K562 (cell line): Measurements from ENCODE around the gene GSTT2B. TPM values are rescaled to one million over a fixed set of nuclear protein-coding genes. Genes with fewer than 3 reads are reported as not detected.
A peak's percentile ranks its signal among the peaks of the same experiment; 100 is the strongest.
"Not testable (repeated sequence)": the region's sequence is repeated elsewhere in the genome, so short reads cannot be mapped to it uniquely, and the experiment has no call there.

ENCODE experiments used
- ATAC-seq: fragments of 200-7000 bp; cut with Tn5 transposase; 3 replicates; pipeline ENCODE4 v1.9.1; 2020; ENCODE audit warnings: moderate library complexity
- Bru-seq: library from RNA; stranded (reverse); fragments of 400-500 nt; gene quantifications from one replicate; lab custom pipeline; 2021; lab: Mats Ljungman, UMichigan
- BruChase-seq, 2 experiments: library from RNA; stranded (reverse); fragments of 400-500 nt; gene quantifications; one replicate each; lab custom pipeline; 2021; lab: Mats Ljungman, UMichigan
- BruUV-seq: library from RNA; stranded (reverse); fragments of 400-500 nt; replicated peaks from 2 replicates; lab custom pipeline; 2021; lab: Mats Ljungman, UMichigan
- CTCF ChIA-PET: fragments of 300-600 bp; formaldehyde crosslinking; extraction: SDS; loops from one replicate; lab custom pipeline; 2021; ENCODE audit warnings: low intra/inter-chr PET ratio; lab: Yijun Ruan, JAX
- POLR2A ChIA-PET: fragments of 300-600, 350-650 bp; sonication (Branson Sonifier 250); formaldehyde crosslinking; extraction: SDS; loops from one replicate; lab custom pipeline; 2021; ENCODE audit warnings: antibody characterized with exemption, inconsistent platforms; lab: Yijun Ruan, JAX
- DNase-seq, 4 experiments: peaks; one replicate each; pipeline versions ENCODE4 v3.0.0 to v3.0.0-alpha.2; 2011 to 2018; ENCODE audit warnings: low spot score in 3 of 4, mixed read lengths in 3 of 4; ENCODE audit errors: extremely low read depth in 1 of 4
- FAIRE-seq: peaks from 2 replicates; lab custom pipeline; 2011; peaks lifted over from hg19 to GRCh38; lab: Jason Lieb, UNC
- H2AFZ ChIP-seq: 2 replicates; pipeline ENCODE4 v1.6.0; 2011; ENCODE audit warnings: low read depth, low read length, control low read depth, inconsistent platforms
- H3K27ac ChIP-seq: fragments of 200-600 bp; 3 replicates; pipeline ENCODE4 v1.8.0; 2011; ENCODE audit warnings: low read depth, mild to moderate bottlenecking, control low read depth, inconsistent platforms, low read length, moderate library complexity, mixed read lengths; ENCODE audit errors: extremely low read depth
- H3K27me3 ChIP-seq, 2 experiments: fragments of 300-600 bp in 1 of 2; 2 replicates in 1 of 2; 3 replicates in 1 of 2; pipeline versions ENCODE4 v1.6.0 to v1.8.0; 2011; ENCODE audit warnings: inconsistent platforms in 2 of 2, low read length in 2 of 2, mild to moderate bottlenecking in 1 of 2, mixed read lengths in 1 of 2, moderate library complexity in 1 of 2; ENCODE audit not compliant: control insufficient read depth in 2 of 2, insufficient read depth in 2 of 2
- H3K36me3 ChIP-seq: fragments of 300-600 bp; 3 replicates; pipeline ENCODE4 v1.8.0; 2011; ENCODE audit warnings: mild to moderate bottlenecking, low read length, inconsistent platforms; ENCODE audit not compliant: control insufficient read depth, insufficient read depth
- H3K4me1 ChIP-seq, 2 experiments: fragments of 200-600 bp in 1 of 2; replicated peaks in 1 of 2; 2 replicates in 1 of 2; 3 replicates in 1 of 2; pipeline versions ENCODE4 v1.5.1 to v1.8.0; 2011; ENCODE audit warnings: inconsistent platforms in 2 of 2, low read length in 2 of 2, mild to moderate bottlenecking in 1 of 2, mixed read lengths in 1 of 2, moderate library complexity in 1 of 2; ENCODE audit not compliant: control insufficient read depth in 2 of 2, insufficient read depth in 2 of 2
- H3K4me2 ChIP-seq: 2 replicates; pipeline ENCODE4 v1.6.1; 2011; ENCODE audit warnings: low read length, control low read depth, inconsistent platforms, mixed read lengths; ENCODE audit not compliant: insufficient read depth
- H3K4me3 ChIP-seq: fragments of 200-600 bp; sonication (generic), shearing (Covaris generic); 2 replicates; pipeline ENCODE4 v1.5.1; 2016; ENCODE audit warnings: control low read depth, inconsistent platforms
- H3K79me2 ChIP-seq: fragments of 200-600 bp; 3 replicates; pipeline ENCODE4 v1.8.0; 2011; ENCODE audit warnings: low read length, inconsistent platforms; ENCODE audit not compliant: control insufficient read depth, insufficient read depth
- H3K9ac ChIP-seq, 2 experiments: 2 replicates each; pipeline versions ENCODE4 v1.6.0 to v1.6.1; 2011; ENCODE audit warnings: low read depth in 2 of 2, low read length in 2 of 2, control low read depth in 1 of 2, inconsistent platforms in 1 of 2, mild to moderate bottlenecking in 1 of 2, mixed read lengths in 1 of 2; ENCODE audit not compliant: insufficient read depth in 1 of 2
- H3K9me1 ChIP-seq: one replicate; pipeline ENCODE4 v1.6.0; 2011; ENCODE audit warnings: inconsistent platforms, mild to moderate bottlenecking, low read length, moderate library complexity; ENCODE audit not compliant: control insufficient read depth, insufficient read depth
- H3K9me3 ChIP-seq: replicated peaks from 2 replicates; pipeline ENCODE4 v1.5.1; 2011; ENCODE audit warnings: low read depth, low read length, inconsistent platforms; ENCODE audit not compliant: control insufficient read depth, insufficient read depth
- H4K20me1 ChIP-seq: replicated peaks from 2 replicates; pipeline ENCODE4 v1.6.1; 2011; ENCODE audit warnings: low read length, inconsistent platforms, mixed read lengths; ENCODE audit not compliant: control insufficient read depth, insufficient read depth
- WGBS: fragments of 100-300 bp; shearing (Covaris generic); methylation state at CpG from one replicate; pipeline ENCODE4 v1.1.6; 2016; ENCODE audit warnings: low coverage, mixed read lengths; ENCODE audit not compliant: insufficient coverage; ENCODE audit errors: missing lambda C conversion rate; 5-methylcytosine and 5-hydroxymethylcytosine counted together
- in situ Hi-C: fragments of 300-500 bp; cut with MboI; formaldehyde crosslinking; loops from 4 replicates; pipeline ENCODE4 v1.15.0; 2018; ENCODE audit warnings: inconsistent platforms, mixed read lengths
- intact Hi-C: fragments of 100-400 bp; cut with micrococcal nuclease; formaldehyde crosslinking; loops from 2 replicates; pipeline ENCODE4 v1.14.2; 2022
- long read RNA-seq, 3 experiments: library from polyadenylated mRNA in 2 of 3; library from RNA in 1 of 3; unstranded in 2 of 3; stranded (forward) in 1 of 3; transcript quantifications; one replicate each; pipeline ENCODE4 v2.0.0, GENCODE V29; 2019 to 2022
- polyA minus RNA-seq, 3 experiments: library from RNA; depleted of rRNA, polyadenylated mRNA; stranded (reverse); fragments of >200 nt; gene quantifications; 2 replicates each; pipeline ENCODE4 v1.2.3, GENCODE V29; 2011
- polyA plus RNA-seq, 8 experiments: library from polyadenylated mRNA; depleted of rRNA in 4 of 8; stranded (reverse) in 5 of 8; unstranded in 3 of 8; fragments of >200 nt; fragmentation: Nextera tagmentation in 2 of 8; fragmentation: Illumina TruSeq in 1 of 8; extraction: Ambion mirVana in 2 of 8; extraction: Trizol in 1 of 8; gene quantifications; 2 replicates each; pipeline versions ENCODE4 v1.2.1 to v1.2.3, GENCODE V29; 2011 to 2014; ENCODE audit warnings: inconsistent platforms in 1 of 8, missing spikeins in 1 of 8
- total RNA-seq, 7 experiments: library from RNA; depleted of rRNA in 6 of 7; stranded (reverse); fragments of >200 nt in 6 of 7; fragmentation: Illumina TruSeq in 2 of 7; extraction: Trizol in 2 of 7; gene quantifications; 2 replicates each; pipeline versions ENCODE4 v1.2.1 to v1.2.3, GENCODE V29; 2011 to 2021; ENCODE audit warnings: low replicate concordance in 1 of 7

GSTT2B gene, protein sequence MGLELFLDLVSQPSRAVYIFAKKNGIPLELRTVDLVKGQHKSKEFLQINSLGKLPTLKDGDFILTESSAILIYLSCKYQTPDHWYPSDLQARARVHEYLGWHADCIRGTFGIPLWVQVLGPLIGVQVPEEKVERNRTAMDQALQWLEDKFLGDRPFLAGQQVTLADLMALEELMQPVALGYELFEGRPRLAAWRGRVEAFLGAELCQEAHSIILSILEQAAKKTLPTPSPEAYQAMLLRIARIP
- total RNA-seq (2011; cell fraction: chromatin; rRNA removed; ENCODE audit: low replicate concordance) = not detected in 2 replicates
- 0.33 TPM in 1 of 2 replicates, not detected in the other for total RNA-seq (2011; cell fraction: nucleolus; rRNA removed)
- total RNA-seq (2011; cell fraction: nucleoplasm; rRNA removed) = not detected in 2 replicates
- total RNA-seq (2014; rRNA removed) (not detected in 2 replicates), total RNA-seq (2014; rRNA removed; fragmentation: Illumina TruSeq; extraction: Trizol) (not detected in 2 replicates), total RNA-seq (2015; rRNA removed; fragmentation: Illumina TruSeq; extraction: Trizol) (not detected in 2 replicates), total RNA-seq (2021) (not detected in 2 replicates), polyA plus RNA-seq (2011; rRNA removed) (not detected in 2 replicates), polyA plus RNA-seq (2014; fragmentation: Illumina TruSeq; extraction: Trizol) (not detected in 2 replicates), polyA plus RNA-seq (2014; fragmentation: Nextera tagmentation; extraction: Ambion mirVana) (not detected), polyA plus RNA-seq (2014; rRNA removed) (not detected in 2 replicates), polyA minus RNA-seq (2011; rRNA and poly(A)+ RNA removed) (not detected in 2 replicates), Bru-seq, nascent RNA (percentile 25 among the genes with signal in this experiment), BruChase-seq, experiment 1, labeled RNA remaining after a 2-hour chase (percentile 15 among the genes with signal in this experiment), BruChase-seq, experiment 2, labeled RNA remaining after a 6-hour chase (not detected)
- not detected in 2 replicates for polyA plus RNA-seq (2011; cell fraction: cytosol; rRNA removed)
- 0.23 TPM in 1 of 2 replicates, not detected in the other for polyA plus RNA-seq (2011; cell fraction: nucleus; rRNA removed)
- not detected in 2 replicates for polyA plus RNA-seq (2012)
- 1.3 TPM in 1 of 2 replicates, not detected in the other for polyA minus RNA-seq (2011; cell fraction: cytosol; rRNA and poly(A)+ RNA removed)
- not detected in 2 replicates for polyA minus RNA-seq (2011; cell fraction: nucleus; rRNA and poly(A)+ RNA removed)
- long read RNA-seq, experiment 1 = 0 reads
- long read RNA-seq, experiment 2 = 0 reads
- long read RNA-seq, experiment 3 = 0 reads

DNA sequence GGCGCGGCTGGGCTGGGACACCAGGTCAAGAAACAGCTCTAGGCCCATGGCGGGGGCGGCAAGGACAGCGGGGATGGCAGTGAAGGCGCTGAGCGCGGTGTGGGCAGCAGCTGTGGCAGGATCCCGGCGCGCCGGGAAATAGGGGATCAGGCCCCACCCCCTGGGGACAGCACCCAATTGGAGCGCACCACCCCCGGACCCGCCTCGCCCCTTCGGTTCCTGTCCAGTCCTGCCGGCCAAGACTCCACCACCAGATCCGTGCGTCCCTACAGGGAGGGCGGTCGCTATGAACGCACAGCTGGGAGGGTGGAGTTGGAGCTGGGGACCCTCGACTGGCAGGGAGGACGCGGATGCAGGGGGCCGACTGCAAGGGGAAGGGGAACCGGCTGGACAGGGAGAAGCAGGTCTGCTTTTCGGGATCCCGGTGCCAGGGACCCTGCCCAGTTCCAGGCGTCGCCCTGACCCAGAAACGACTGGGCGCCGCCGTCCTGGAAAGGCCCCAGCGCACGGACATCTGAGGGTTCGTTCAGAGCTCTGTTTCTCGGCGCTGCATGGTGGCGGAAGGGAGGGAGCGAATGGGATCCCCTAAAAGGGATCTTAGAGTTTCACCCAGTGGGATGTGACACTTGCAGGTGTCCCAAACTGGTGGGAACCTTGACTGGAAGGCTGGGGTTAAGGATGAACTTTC lies at the start of gene GSTT2B:
Gene GSTT2B, minus strand, starts transcription at position 112 of the 688 bp plus-strand sequence. Its CDS starts 64 bp downstream, at position 48.
- H3K27ac ChIP-seq, H3K4me3 ChIP-seq, ATAC-seq, CTCF ChIA-PET, H3K4me1 ChIP-seq, H3K9me3 ChIP-seq, FAIRE-seq, H3K36me3 ChIP-seq, H2AFZ ChIP-seq, H4K20me1 ChIP-seq, H3K79me2 ChIP-seq, intact Hi-C loops, H3K27me3 ChIP-seq, H3K9ac ChIP-seq, POLR2A ChIA-PET, H3K4me2 ChIP-seq, BruUV-seq, H3K9me1 ChIP-seq, DNase-seq: not testable (repeated sequence)
- WGBS = no CpG with 5 or more reads among the region's 43 CpGs
- in situ Hi-C loops = loop anchor here (25.0 kb wide), 1 partner anchor 551 kb away; no protein-coding TSS in a partner anchor
